K562 (cell line): Measurements from ENCODE around the gene NIN. TPM values are rescaled to one million over a fixed set of nuclear protein-coding genes. Genes with fewer than 3 reads are reported as not detected.

ENCODE experiments used
- ATAC-seq: fragments of 200-7000 bp; cut with Tn5 transposase; 3 replicates; pipeline ENCODE4 v1.9.1; 2020; ENCODE audit warnings: moderate library complexity
- BruUV-seq: library from RNA; stranded (reverse); fragments of 400-500 nt; replicated peaks from 2 replicates; lab custom pipeline; 2021; lab: Mats Ljungman, UMichigan
- CTCF ChIA-PET: fragments of 300-600 bp; formaldehyde crosslinking; extraction: SDS; loops from one replicate; lab custom pipeline; 2021; ENCODE audit warnings: low intra/inter-chr PET ratio; lab: Yijun Ruan, JAX
- POLR2A ChIA-PET: fragments of 300-600, 350-650 bp; sonication (Branson Sonifier 250); formaldehyde crosslinking; extraction: SDS; loops from one replicate; lab custom pipeline; 2021; ENCODE audit warnings: antibody characterized with exemption, inconsistent platforms; lab: Yijun Ruan, JAX
- DNase-seq, 4 experiments: peaks; one replicate each; pipeline versions ENCODE4 v3.0.0 to v3.0.0-alpha.2; 2011 to 2018; ENCODE audit warnings: low spot score in 3 of 4, mixed read lengths in 3 of 4; ENCODE audit errors: extremely low read depth in 1 of 4
- FAIRE-seq: peaks from 2 replicates; lab custom pipeline; 2011; peaks lifted over from hg19 to GRCh38; lab: Jason Lieb, UNC
- H2AFZ ChIP-seq: 2 replicates; pipeline ENCODE4 v1.6.0; 2011; ENCODE audit warnings: low read depth, low read length, control low read depth, inconsistent platforms
- H3K27ac ChIP-seq: fragments of 200-600 bp; 3 replicates; pipeline ENCODE4 v1.8.0; 2011; ENCODE audit warnings: low read depth, mild to moderate bottlenecking, control low read depth, inconsistent platforms, low read length, moderate library complexity, mixed read lengths; ENCODE audit errors: extremely low read depth
- H3K27me3 ChIP-seq, 2 experiments: fragments of 300-600 bp in 1 of 2; 2 replicates in 1 of 2; 3 replicates in 1 of 2; pipeline versions ENCODE4 v1.6.0 to v1.8.0; 2011; ENCODE audit warnings: inconsistent platforms in 2 of 2, low read length in 2 of 2, mild to moderate bottlenecking in 1 of 2, mixed read lengths in 1 of 2, moderate library complexity in 1 of 2; ENCODE audit not compliant: control insufficient read depth in 2 of 2, insufficient read depth in 2 of 2
- H3K36me3 ChIP-seq: fragments of 300-600 bp; 3 replicates; pipeline ENCODE4 v1.8.0; 2011; ENCODE audit warnings: mild to moderate bottlenecking, low read length, inconsistent platforms; ENCODE audit not compliant: control insufficient read depth, insufficient read depth
- H3K4me1 ChIP-seq, 2 experiments: fragments of 200-600 bp in 1 of 2; replicated peaks in 1 of 2; 2 replicates in 1 of 2; 3 replicates in 1 of 2; pipeline versions ENCODE4 v1.5.1 to v1.8.0; 2011; ENCODE audit warnings: inconsistent platforms in 2 of 2, low read length in 2 of 2, mild to moderate bottlenecking in 1 of 2, mixed read lengths in 1 of 2, moderate library complexity in 1 of 2; ENCODE audit not compliant: control insufficient read depth in 2 of 2, insufficient read depth in 2 of 2
- H3K4me2 ChIP-seq: 2 replicates; pipeline ENCODE4 v1.6.1; 2011; ENCODE audit warnings: low read length, control low read depth, inconsistent platforms, mixed read lengths; ENCODE audit not compliant: insufficient read depth
- H3K4me3 ChIP-seq: fragments of 200-600 bp; sonication (generic), shearing (Covaris generic); 2 replicates; pipeline ENCODE4 v1.5.1; 2016; ENCODE audit warnings: control low read depth, inconsistent platforms
- H3K79me2 ChIP-seq: fragments of 200-600 bp; 3 replicates; pipeline ENCODE4 v1.8.0; 2011; ENCODE audit warnings: low read length, inconsistent platforms; ENCODE audit not compliant: control insufficient read depth, insufficient read depth
- H3K9ac ChIP-seq, 2 experiments: 2 replicates each; pipeline versions ENCODE4 v1.6.0 to v1.6.1; 2011; ENCODE audit warnings: low read depth in 2 of 2, low read length in 2 of 2, control low read depth in 1 of 2, inconsistent platforms in 1 of 2, mild to moderate bottlenecking in 1 of 2, mixed read lengths in 1 of 2; ENCODE audit not compliant: insufficient read depth in 1 of 2
- H3K9me1 ChIP-seq: one replicate; pipeline ENCODE4 v1.6.0; 2011; ENCODE audit warnings: inconsistent platforms, mild to moderate bottlenecking, low read length, moderate library complexity; ENCODE audit not compliant: control insufficient read depth, insufficient read depth
- H3K9me3 ChIP-seq: replicated peaks from 2 replicates; pipeline ENCODE4 v1.5.1; 2011; ENCODE audit warnings: low read depth, low read length, inconsistent platforms; ENCODE audit not compliant: control insufficient read depth, insufficient read depth
- H4K20me1 ChIP-seq: replicated peaks from 2 replicates; pipeline ENCODE4 v1.6.1; 2011; ENCODE audit warnings: low read length, inconsistent platforms, mixed read lengths; ENCODE audit not compliant: control insufficient read depth, insufficient read depth
- CBX8 ChIP-seq: fragments of 200-600 bp; sonication (generic); IDR thresholded peaks from 2 replicates; pipeline ENCODE4 v1.6.1; 2012; ENCODE audit warnings: borderline replicate concordance, mixed run types, low read depth, mild to moderate bottlenecking, moderate library complexity, mixed read lengths, low read length, control low read depth, inconsistent platforms; ENCODE audit not compliant: poor library complexity, severe bottlenecking; ENCODE audit errors: extremely low read depth
- CHD2 ChIP-seq: IDR thresholded peaks from 2 replicates; pipeline ENCODE4 v1.6.1; 2011; ENCODE audit warnings: low read depth, low read length
- FOXM1 ChIP-seq, 2 experiments: fragments of 450-650 bp in 1 of 2; sonication (generic) in 1 of 2; formaldehyde crosslinking in 1 of 2; IDR thresholded peaks; 2 replicates each; pipeline versions ENCODE4 v1.6.1 to v1.9.0; 2017 to 2022; ENCODE audit warnings: low read depth in 2 of 2, mild to moderate bottlenecking in 2 of 2, missing genetic modification reagents in 1 of 2, moderate library complexity in 1 of 2
- GABPB1 ChIP-seq: sonication (generic); formaldehyde crosslinking; IDR thresholded peaks from 2 replicates; pipeline ENCODE4 v1.8.0; 2022; ENCODE audit warnings: mild to moderate bottlenecking, missing genetic modification reagents
- HEY1 ChIP-seq: fragments of 250-450 bp; sonication (Bioruptor Pico); IDR thresholded peaks from 2 replicates; pipeline ENCODE4 v1.5.0; 2020; ENCODE audit warnings: mild to moderate bottlenecking, moderate library complexity, borderline replicate concordance
- KAT8 ChIP-seq: fragments of 450-650 bp; IDR thresholded peaks from 2 replicates; pipeline ENCODE4 v1.6.1; 2016; ENCODE audit warnings: low read depth, mild to moderate bottlenecking
- MAFF ChIP-seq: IDR thresholded peaks from 2 replicates; pipeline ENCODE4 v1.6.1; 2012; ENCODE audit warnings: low read length, improper control_type of control experiment
- PHF21A ChIP-seq: fragments of 450-650 bp; IDR thresholded peaks from 2 replicates; pipeline ENCODE4 v1.6.1; 2017; ENCODE audit warnings: low read depth, borderline replicate concordance
- SIRT6 ChIP-seq: IDR thresholded peaks from one replicate; pipeline ENCODE4 v1.6.1; 2012; ENCODE audit warnings: low read depth, mild to moderate bottlenecking, control low read depth, inconsistent platforms, low read length, moderate library complexity
- SUPT5H ChIP-seq: fragments of 450-650 bp; IDR thresholded peaks from 2 replicates; pipeline ENCODE4 v1.6.1; 2016
- U2AF2 ChIP-seq: fragments of 200-400 bp; formaldehyde crosslinking; optimal IDR thresholded peaks from 2 replicates; pipeline ENCODE3; 2017; ENCODE audit warnings: low read depth, mild to moderate bottlenecking, low read length
- XRCC3 ChIP-seq: fragments of 450-650 bp; IDR thresholded peaks from 2 replicates; pipeline ENCODE4 v1.6.1; 2017; ENCODE audit warnings: mild to moderate bottlenecking, moderate library complexity
- ZBTB7A ChIP-seq: IDR thresholded peaks from 2 replicates; pipeline ENCODE4 v1.6.1; 2011; ENCODE audit warnings: low read depth, mild to moderate bottlenecking, low read length, moderate library complexity, borderline replicate concordance; ENCODE audit not compliant: control insufficient read depth
- ZFP1 ChIP-seq: fragments of 450-650 bp; formaldehyde crosslinking; IDR thresholded peaks from 2 replicates; pipeline ENCODE4 v1.4.0; 2020; ENCODE audit warnings: mild to moderate bottlenecking, mixed read lengths
- ZNF507 ChIP-seq: conservative IDR thresholded peaks from 2 replicates; pipeline ENCODE4 v1.6.1; 2017; ENCODE audit warnings: missing genetic modification characterization, missing compliant biosample characterization
- ZNF79 ChIP-seq: fragments of 250-450 bp; sonication (Bioruptor Pico); IDR thresholded peaks from 2 replicates; pipeline ENCODE4 v1.4.0; 2020; ENCODE audit warnings: low read depth, mild to moderate bottlenecking, moderate library complexity
- WGBS: fragments of 100-300 bp; shearing (Covaris generic); methylation state at CpG from one replicate; pipeline ENCODE4 v1.1.6; 2016; ENCODE audit warnings: low coverage, mixed read lengths; ENCODE audit not compliant: insufficient coverage; ENCODE audit errors: missing lambda C conversion rate; 5-methylcytosine and 5-hydroxymethylcytosine counted together
- in situ Hi-C: fragments of 300-500 bp; cut with MboI; formaldehyde crosslinking; loops from 4 replicates; pipeline ENCODE4 v1.15.0; 2018; ENCODE audit warnings: inconsistent platforms, mixed read lengths
- intact Hi-C: fragments of 100-400 bp; cut with micrococcal nuclease; formaldehyde crosslinking; loops from 2 replicates; pipeline ENCODE4 v1.14.2; 2022
- polyA plus RNA-seq, 8 experiments: library from polyadenylated mRNA; depleted of rRNA in 4 of 8; stranded (reverse) in 5 of 8; unstranded in 3 of 8; fragments of >200 nt; fragmentation: Nextera tagmentation in 2 of 8; fragmentation: Illumina TruSeq in 1 of 8; extraction: Ambion mirVana in 2 of 8; extraction: Trizol in 1 of 8; gene quantifications; 2 replicates each; pipeline versions ENCODE4 v1.2.1 to v1.2.3, GENCODE V29; 2011 to 2014; ENCODE audit warnings: inconsistent platforms in 1 of 8, missing spikeins in 1 of 8
- total RNA-seq, 7 experiments: library from RNA; depleted of rRNA in 6 of 7; stranded (reverse); fragments of >200 nt in 6 of 7; fragmentation: Illumina TruSeq in 2 of 7; extraction: Trizol in 2 of 7; gene quantifications; 2 replicates each; pipeline versions ENCODE4 v1.2.1 to v1.2.3, GENCODE V29; 2011 to 2021; ENCODE audit warnings: low replicate concordance in 1 of 7
- TF ChIP-seq, protein P1 (sequence below): sonication (generic); formaldehyde crosslinking; IDR thresholded peaks from 2 replicates; pipeline ENCODE4 v1.8.0; 2022; ENCODE audit warnings: mild to moderate bottlenecking, missing genetic modification reagents
- TF ChIP-seq, protein P2 (sequence below): fragments of 450-650 bp; IDR thresholded peaks from 2 replicates; pipeline ENCODE4 v1.6.1; 2016; ENCODE audit warnings: mild to moderate bottlenecking

Gene NIN
- total and polyA plus RNA-seq, 9 of the 15 experiments (the other 6 are each of a cell fraction or from before 2014, with no cell fraction given): 0.84 to 8.4 (median 5.0) TPM

DNA sequence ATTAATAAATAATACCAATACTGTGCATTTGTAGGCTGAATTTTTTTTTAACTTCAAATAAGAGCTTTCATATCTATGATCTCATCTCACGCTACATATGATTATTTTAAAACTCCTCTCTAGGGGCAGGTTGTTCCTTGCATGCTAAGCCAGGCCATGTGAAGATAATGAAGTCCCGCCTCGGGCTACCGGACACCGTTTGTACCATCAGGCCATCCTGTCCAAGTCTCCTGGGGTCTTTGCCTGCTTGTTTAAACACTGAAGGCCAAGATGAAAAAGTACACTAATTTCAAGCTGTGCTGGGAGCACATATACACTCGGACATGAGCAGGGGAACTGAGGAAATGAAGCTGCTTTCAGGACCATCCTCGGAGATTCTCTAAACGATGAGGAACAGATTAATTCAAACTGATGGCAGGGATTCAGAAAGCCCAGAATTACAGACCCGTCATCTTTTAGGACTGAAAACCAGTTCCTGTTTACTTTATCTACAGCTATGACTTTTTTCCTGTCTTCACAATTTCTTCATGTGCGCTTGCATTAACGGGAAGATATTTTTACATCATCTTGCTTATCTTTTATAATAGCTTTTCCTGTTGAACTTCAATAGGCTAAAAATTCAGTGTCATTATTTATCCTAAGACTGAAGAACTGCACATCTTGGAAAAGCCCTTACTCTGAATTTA is 34.6 kb upstream of the NIN start (continued):
- no peak for TF ChIP-seq ZFP1 (CRISPR knock-in tag)
- TF ChIP-seq, protein P1, sequence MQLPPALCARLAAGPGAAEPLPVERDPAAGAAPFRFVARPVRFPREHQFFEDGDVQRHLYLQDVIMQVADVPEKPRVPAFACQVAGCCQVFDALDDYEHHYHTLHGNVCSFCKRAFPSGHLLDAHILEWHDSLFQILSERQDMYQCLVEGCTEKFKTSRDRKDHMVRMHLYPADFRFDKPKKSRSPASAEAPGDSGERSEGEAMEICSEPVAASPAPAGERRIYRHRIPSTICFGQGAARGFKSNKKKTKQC (CRISPR knock-in tag): no peak
- no peak for TF ChIP-seq SUPT5H
- TF ChIP-seq PHF21A: no peak
- no peak for TF ChIP-seq MAFF

DNA sequence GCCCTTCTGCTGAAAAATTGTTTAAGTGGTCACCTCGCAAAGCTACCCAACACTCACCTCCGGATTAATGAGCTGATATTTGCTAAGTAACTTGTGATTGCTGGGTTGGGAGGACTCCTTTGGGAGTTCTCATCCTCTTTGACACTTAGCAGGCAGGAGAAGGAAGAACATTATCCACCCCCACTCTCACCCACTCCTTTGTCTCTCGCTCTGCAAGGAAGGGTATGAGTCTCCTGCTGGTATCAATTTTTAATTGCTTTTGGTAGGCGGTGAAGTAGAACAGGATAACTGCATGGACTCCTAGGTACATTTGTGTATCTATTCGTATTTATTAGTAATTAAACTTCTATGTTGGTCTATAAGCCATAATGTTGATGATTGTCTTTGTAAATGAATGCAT is 34.0 kb upstream of the NIN start:
- FAIRE-seq (no peak), ATAC-seq (no peak), DNase-seq (no peak)
- CTCF ChIA-PET: no interaction called here
- in situ Hi-C loops: no loop called here
- Histone ChIP-seq H3K9ac (no peak overlapping the region), H4K20me1 (no peaks in the 10 kb centered on the region), H2AFZ (no peak overlapping the region), H3K27ac (no peak overlapping the region), H3K9me3 (no peaks in the 10 kb centered on the region), H3K4me3 (no peak overlapping the region), H3K79me2 (no peaks in the 10 kb centered on the region), H3K36me3 (no peaks in the 10 kb centered on the region), H3K4me1 (no peaks in the 10 kb centered on the region; a peak in 1 of 5 replicates), H3K27me3 (peaks cover 3 to 10% of the 10 kb centered on the region in 2 experiments; a peak in 2 of 5 replicates), H3K4me2 (no peak overlapping the region), H3K9me1 (no peaks in the 10 kb centered on the region)
- intact Hi-C loops: loop anchor here (5.0 to 10.0 kb wide), 2 partner anchors 88 to 260 kb away; no protein-coding TSS in a partner anchor
- 8% methylated on average over 5 of the region's 5 CpGs for WGBS
- POLR2A ChIA-PET: no interaction called here
- BruUV-seq: no TSS peak
- TF ChIP-seq, protein P2, sequence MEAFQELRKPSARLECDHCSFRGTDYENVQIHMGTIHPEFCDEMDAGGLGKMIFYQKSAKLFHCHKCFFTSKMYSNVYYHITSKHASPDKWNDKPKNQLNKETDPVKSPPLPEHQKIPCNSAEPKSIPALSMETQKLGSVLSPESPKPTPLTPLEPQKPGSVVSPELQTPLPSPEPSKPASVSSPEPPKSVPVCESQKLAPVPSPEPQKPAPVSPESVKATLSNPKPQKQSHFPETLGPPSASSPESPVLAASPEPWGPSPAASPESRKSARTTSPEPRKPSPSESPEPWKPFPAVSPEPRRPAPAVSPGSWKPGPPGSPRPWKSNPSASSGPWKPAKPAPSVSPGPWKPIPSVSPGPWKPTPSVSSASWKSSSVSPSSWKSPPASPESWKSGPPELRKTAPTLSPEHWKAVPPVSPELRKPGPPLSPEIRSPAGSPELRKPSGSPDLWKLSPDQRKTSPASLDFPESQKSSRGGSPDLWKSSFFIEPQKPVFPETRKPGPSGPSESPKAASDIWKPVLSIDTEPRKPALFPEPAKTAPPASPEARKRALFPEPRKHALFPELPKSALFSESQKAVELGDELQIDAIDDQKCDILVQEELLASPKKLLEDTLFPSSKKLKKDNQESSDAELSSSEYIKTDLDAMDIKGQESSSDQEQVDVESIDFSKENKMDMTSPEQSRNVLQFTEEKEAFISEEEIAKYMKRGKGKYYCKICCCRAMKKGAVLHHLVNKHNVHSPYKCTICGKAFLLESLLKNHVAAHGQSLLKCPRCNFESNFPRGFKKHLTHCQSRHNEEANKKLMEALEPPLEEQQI: no peak
- TF ChIP-seq CHD2 (no peak), FOXM1 (IDR thresholded peaks at IDR 0.05; ENCODE audit: low read depth) (no peak), FOXM1 (CRISPR knock-in tag; IDR thresholded peaks at IDR 0.05; ENCODE audit: low read depth) (no peak), XRCC3 (no peak), ZBTB7A (no peak), GABPB1 (CRISPR knock-in tag) (no peak), U2AF2 (no peak), SIRT6 (no peak), ZNF79 (CRISPR knock-in tag) (no peak), KAT8 (no peak), CBX8 (no peak), HEY1 (no peak), ZNF507 (tag) (no peak)
